Skin of body (tissue), 2 donors: Measurements from ENCODE around the gene SYT2. TPM values are rescaled to one million over a fixed set of nuclear protein-coding genes. Genes with fewer than 3 reads are reported as not detected.
"Not testable (repeated sequence)": the region's sequence is repeated elsewhere in the genome, so short reads cannot be mapped to it uniquely, and the experiment has no call there.

Source experiments
- DNase-seq: peaks from one replicate; lab custom pipeline; 2025; lab: John Stamatoyannopoulos, UW
- total RNA-seq: library from RNA; depleted of rRNA; stranded (reverse); fragments of >200 nt; gene quantifications from one replicate; pipeline ENCODE4 v1.2.3, GENCODE V29; 2014

The SYT2 gene
- total RNA-seq, 1 donor from 2014 or later, result 0.10 TPM

- no peak for DNase-seq
Measured at GRCh38 chr1:202624088-202624780, 86.0 kb downstream of the SYT2 start.

- DNase-seq, result not testable (repeated sequence)
Measured at GRCh38 chr1:202623476-202623875, 86.8 kb downstream of the SYT2 start.

GRCh38 chr1:202623075-202623474 lies 87.2 kb downstream of the SYT2 start:
- DNase-seq, result no peak

- no peak for DNase-seq
Measured at GRCh38 chr1:202622388-202622787, 87.9 kb downstream of the SYT2 start.

GRCh38 chr1:202621446-202621845 lies 88.8 kb downstream of the SYT2 start:
- DNase-seq, result no peak

GRCh38 chr1:202620036-202620435 lies 90.2 kb downstream of the SYT2 start:
- not testable (repeated sequence) for DNase-seq

- no peak for DNase-seq
Measured at GRCh38 chr1:202619505-202619904, 90.7 kb downstream of the SYT2 start.

GRCh38 chr1:202619012-202619411 lies 91.2 kb downstream of the SYT2 start:
- not testable (repeated sequence) for DNase-seq

GRCh38 chr1:202616355-202616915 lies 93.8 kb downstream of the SYT2 start:
- DNase-seq, result no peak

GRCh38 chr1:202615501-202616354 lies 94.5 kb downstream of the SYT2 start:
- no peak for DNase-seq

GRCh38 chr1:202615208-202615500 lies 95.1 kb downstream of the SYT2 start:
- DNase-seq, result not testable (repeated sequence)

GRCh38 chr1:202614363-202615207 lies 95.7 kb downstream of the SYT2 start:
- peak; percentile 57 for DNase-seq

- no peak for DNase-seq
Measured at GRCh38 chr1:202613571-202613970, 96.7 kb downstream of the SYT2 start.

GRCh38 chr1:202612036-202612435 lies 98.2 kb downstream of the SYT2 start:
- not testable (repeated sequence) for DNase-seq

- no peak for DNase-seq
Measured at GRCh38 chr1:202605515-202605914, 104.7 kb downstream of the SYT2 start.

- DNase-seq, result no peak
Measured at GRCh38 chr1:202603435-202603834, 106.8 kb downstream of the SYT2 start.

- no peak for DNase-seq
Measured at GRCh38 chr1:202600432-202601041, 109.7 kb downstream of the SYT2 start.

GRCh38 chr1:202599669-202600431 lies 110.4 kb downstream of the SYT2 start:
- DNase-seq, result peak; percentile 41

- no peak for DNase-seq
Measured at GRCh38 chr1:202597090-202597761, 113.0 kb downstream of the SYT2 start.

GRCh38 chr1:202596638-202597037 lies 113.6 kb downstream of the SYT2 start:
- DNase-seq, result no peak
